Measurements from ENCODE around the gene ELFN2.

GRCh38 chr22:37409459-37410050, 17.7 kb downstream of the ELFN2 start:
- no peak for TF ChIP-seq CTCF (IDR thresholded peaks at IDR 0.05)
- TF ChIP-seq EP300 (IDR thresholded peaks at IDR 0.05) = no peak
- TF ChIP-seq POLR2A (IDR thresholded peaks at IDR 0.05) = no peak
- TF ChIP-seq POLR2AphosphoS5 (IDR thresholded peaks at IDR 0.05) = no peak
